Measurements from ENCODE around the gene GFRA1. TPM values are rescaled to one million over a fixed set of nuclear protein-coding genes. Genes with fewer than 3 reads are reported as not detected.
A peak's percentile ranks its signal among the peaks of the same experiment; 100 is the strongest.

GFRA1 gene
- total and polyA plus RNA-seq, 2 of the 8 experiments (the other 6 are each of a cell fraction or from before 2014, with no cell fraction given), result 1.1 to 2.0 TPM

DNA sequence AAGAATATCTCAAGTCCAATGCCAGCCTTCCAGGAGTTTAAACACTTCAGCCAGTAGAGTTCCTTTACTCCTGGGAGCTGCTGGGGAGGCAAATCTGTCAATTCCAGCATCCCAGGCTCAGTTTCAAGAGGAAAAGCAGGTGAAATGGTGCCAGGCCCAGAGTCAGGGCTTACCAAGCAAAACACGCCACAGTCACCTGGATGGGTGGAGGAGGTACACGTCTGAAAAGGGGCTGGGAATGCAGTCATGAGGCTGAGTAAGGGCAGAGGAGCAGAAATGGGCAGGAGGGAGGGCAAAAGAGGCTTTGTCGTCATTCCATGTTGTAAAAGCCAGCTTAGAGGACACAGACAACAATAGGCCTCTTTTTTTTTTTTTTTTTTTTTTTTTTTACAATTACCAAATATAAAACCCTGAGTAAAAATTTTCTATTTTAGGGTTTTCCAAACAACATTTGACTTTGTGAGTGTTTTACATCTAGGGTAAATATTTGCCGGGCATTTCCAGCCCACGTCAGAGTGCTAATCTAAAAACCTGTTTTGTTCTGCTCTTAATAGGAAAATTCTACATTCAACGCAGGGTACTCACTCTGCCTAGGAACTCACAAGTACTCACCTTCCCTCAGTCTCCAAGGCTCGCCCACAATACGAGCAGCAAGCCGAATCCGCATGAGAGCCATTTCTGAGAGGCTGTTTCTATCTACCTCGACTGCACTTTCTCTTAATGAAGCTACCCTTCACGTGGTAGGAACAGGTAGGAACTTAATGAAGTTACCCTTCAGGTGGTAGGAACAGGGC, 21.2 kb downstream of the GFRA1 start:
- Histone ChIP-seq H3K4me3 (ENCODE audit: extremely low read depth in 1 of 4, insufficient read depth in 2 of 4, low read depth in 3 of 4, low read length in 4 of 4) (no peak overlapping the region), H2AK5ac (ENCODE audit: low read depth, low read length) (no peak overlapping the region), H3K56ac (replicated peaks; ENCODE audit: insufficient read length, low read depth, low read length) (no peak overlapping the region), H4K5ac (ENCODE audit: insufficient read length, low read depth, low read length) (no peak overlapping the region), H2BK120ac (replicated peaks; ENCODE audit: low read depth, low read length) (no peak overlapping the region), H2BK12ac (ENCODE audit: low read depth, low read length) (peak overlapping the region; percentile 34; the same call in 1 of the 2 replicates), H3K4me1 (replicated peaks in 1 of 4; ENCODE audit: control insufficient read depth in 3 of 4, insufficient read depth in 4 of 4, low read length in 3 of 4) (peaks cover 0 to 6% (median 0%) of the 10 kb centered on the region in 4 experiments; a peak in 2 of 7 replicates), H3K36me3 (ENCODE audit: control insufficient read depth in 2 of 4, insufficient read depth in 4 of 4, low read length in 3 of 4) (no peaks in the 10 kb centered on the region), H2BK20ac (ENCODE audit: low read length) (no peak overlapping the region), H4K91ac (replicated peaks; ENCODE audit: insufficient read length, low read length) (no peak overlapping the region), H2BK15ac (ENCODE audit: low read length) (0 out of 2 replicates have a peak overlapping the region, but pooled peaks have one; percentile 26), H4K20me1 (replicated peaks in 1 of 2; ENCODE audit: control insufficient read depth in 1 of 2, insufficient read depth in 2 of 2, low read length in 2 of 2) (no peaks in the 10 kb centered on the region), H3K23me2 (ENCODE audit: low read depth, low read length) (no peaks in the 10 kb centered on the region), H3K27me3 (replicated peaks in 1 of 4; ENCODE audit: control insufficient read depth in 3 of 4, extremely low read depth in 1 of 4, insufficient read depth in 3 of 4, low read length in 3 of 4) (no peaks in the 10 kb centered on the region), H3K18ac (ENCODE audit: extremely low read depth, low read length) (no peak overlapping the region), H3K23ac (ENCODE audit: insufficient read length) (no peak overlapping the region), H3K4ac (replicated peaks; ENCODE audit: insufficient read length, low read depth, low read length) (no peak overlapping the region), H3K4me2 (ENCODE audit: insufficient read depth in 1 of 2, low read depth in 2 of 2, low read length in 2 of 2) (no peak overlapping the region), H3K9me3 (ENCODE audit: insufficient read depth in 2 of 2, low read depth in 1 of 2, low read length in 1 of 2) (no peaks in the 10 kb centered on the region), H3K9ac (replicated peaks in 1 of 4; ENCODE audit: extremely low read depth in 1 of 4, low read depth in 3 of 4, low read length in 3 of 4) (no peak overlapping the region), H3K79me2 (ENCODE audit: control insufficient read depth in 1 of 2, insufficient read depth in 2 of 2, low read length in 2 of 2) (no peaks in the 10 kb centered on the region), H3K79me1 (ENCODE audit: low read depth, low read length) (no peaks in the 10 kb centered on the region), H3K27ac (ENCODE audit: low read depth, low read length) (no peak overlapping the region), H2AFZ (ENCODE audit: low read length) (no peak overlapping the region), H4K8ac (ENCODE audit: extremely low read depth, insufficient read depth, low read length) (0 out of 2 replicates have a peak overlapping the region, but pooled peaks have one; percentile 15), H3K14ac (ENCODE audit: insufficient read length) (no peak overlapping the region), H2BK5ac (ENCODE audit: low read depth, low read length) (no peak overlapping the region)
- DNase-seq (ENCODE audit: low read depth in 1 of 2, low spot score in 2 of 2), result no peak
- POLR2A ChIA-PET (ENCODE audit: partially characterized antibody), result no interaction called here
- CTCF ChIA-PET (ENCODE audit: partially characterized antibody), result interaction anchor here (0.6 to 1.3 kb wide), 2 partner anchors 36 to 304 kb away, joined by 3 to 5 read pairs; no protein-coding TSS in a partner anchor
- WGBS, 2 experiments (ENCODE audit: extremely low coverage in 1 of 2, insufficient coverage in 1 of 2, insufficient read length in 1 of 2, insufficient replicate concordance in 2 of 2, low coverage in 1 of 2, low lambda C conversion rate in 2 of 2, missing lambda C conversion rate in 1 of 2), result 86% methylated on average over 12 of the region's 12 CpGs; no CpG with 5 or more reads in 1 of the 2 experiments
- no peak for FAIRE-seq
- TF ChIP-seq KDM5A (IDR thresholded peaks at IDR 0.05; ENCODE audit: low read length) (no peak), ATF2 (IDR thresholded peaks at IDR 0.05; ENCODE audit: low read length) (no peak), GABPA (IDR thresholded peaks at IDR 0.05; ENCODE audit: borderline replicate concordance, insufficient read depth, low read length) (no peak), SP4 (IDR thresholded peaks at IDR 0.05; ENCODE audit: low read length) (no peak), CHD1 (IDR thresholded peaks at IDR 0.05; ENCODE audit: low read depth, low read length) (no peak), CBX5 (IDR thresholded peaks at IDR 0.05; ENCODE audit: low read depth, low read length) (no peak), POLR2A (IDR thresholded peaks at IDR 0.05; ENCODE audit: control extremely low read depth in 1 of 2, low read depth in 2 of 2, low read length in 2 of 2) (no peak), RNF2 (IDR thresholded peaks at IDR 0.05; ENCODE audit: borderline replicate concordance, low read depth, low read length, missing control alignments, poor library complexity, severe bottlenecking) (no peak), TBP (IDR thresholded peaks at IDR 0.05; ENCODE audit: low read depth, low read length) (no peak), POLR2AphosphoS5 (IDR thresholded peaks at IDR 0.05; ENCODE audit: low read depth, low read length) (no peak), ASH2L (IDR thresholded peaks at IDR 0.05; ENCODE audit: low read length) (no peak), SP1 (IDR thresholded peaks at IDR 0.05; ENCODE audit: low read depth, low read length) (no peak)
